ENCODE data around the gene THRB. TPM values are rescaled to one million over a fixed set of nuclear protein-coding genes. Genes with fewer than 3 reads are reported as not detected.

The THRB gene
- total RNA-seq, 1 experiment from 2014 or later, result not detected

DNA sequence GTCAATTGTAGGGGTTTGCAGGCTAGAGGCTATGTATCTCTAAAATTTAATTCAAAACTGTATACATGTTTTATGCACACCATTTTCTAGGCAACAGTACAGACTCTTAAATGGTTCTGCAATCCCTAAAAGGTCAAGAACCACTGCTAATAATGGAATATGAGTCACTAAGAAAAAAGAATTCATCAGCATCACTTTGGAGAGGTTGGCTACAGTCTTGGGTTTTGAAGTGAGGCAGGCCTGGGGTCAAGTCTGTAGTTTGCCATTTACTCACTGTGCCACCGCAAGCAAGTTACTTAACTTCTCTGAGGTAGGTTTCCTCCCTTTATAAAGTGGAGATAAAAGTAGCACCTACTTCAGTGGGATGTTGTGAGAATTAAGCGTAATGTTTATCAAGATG, 33.7 kb downstream of the THRB start:
- no peaks in the 10 kb centered on the region for H3K9me2 ChIP-seq (replicated peaks; ENCODE audit: insufficient read depth, low read length)
- no peaks in the 10 kb centered on the region for H3K4me1 ChIP-seq (ENCODE audit: low read length)
- H3K4me3 ChIP-seq (ENCODE audit: low read length), result no peak overlapping the region
- no peaks in the 10 kb centered on the region for H4K20me1 ChIP-seq (ENCODE audit: insufficient read depth, low read depth, low read length)
- no peak for DNase-seq
- no peak overlapping the region for H2AFZ ChIP-seq (ENCODE audit: low read length)
- H3K9me3 ChIP-seq (ENCODE audit: low read length), result no peaks in the 10 kb centered on the region
- H3K27me3 ChIP-seq (ENCODE audit: low read length), result no peaks in the 10 kb centered on the region
- no peak overlapping the region for H3K9ac ChIP-seq (ENCODE audit: low read length)
- no peak overlapping the region for H3K27ac ChIP-seq (ENCODE audit: low read length)
- H3K4me2 ChIP-seq (ENCODE audit: low read depth, low read length, poor library complexity, severe bottlenecking), result no peak overlapping the region
- H3K36me3 ChIP-seq (ENCODE audit: insufficient read depth, low read length), result no peaks in the 10 kb centered on the region
- H3K79me2 ChIP-seq (ENCODE audit: low read length), result no peaks in the 10 kb centered on the region

DNA sequence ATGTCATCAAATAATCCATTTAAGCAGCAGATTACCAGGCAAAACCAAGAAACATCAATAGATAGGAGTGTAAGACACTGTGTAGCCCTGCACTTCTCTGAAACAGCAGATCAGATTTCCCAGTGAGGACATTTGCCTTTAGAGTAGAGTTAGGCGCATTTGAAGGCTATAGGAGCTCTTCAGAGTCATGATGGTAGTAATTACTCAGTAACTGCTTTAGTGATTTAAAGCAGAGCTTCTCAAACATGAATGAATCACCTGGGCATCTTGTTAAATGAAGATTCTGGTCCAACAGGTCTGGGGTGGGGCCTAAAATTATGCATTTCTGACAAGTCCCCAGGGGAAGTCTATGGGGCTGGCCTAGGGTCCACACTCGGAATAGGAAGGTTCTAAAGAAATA, 36.9 kb downstream of the THRB start:
- Histone ChIP-seq H3K9ac (ENCODE audit: low read length) (no peak overlapping the region), H3K9me3 (ENCODE audit: low read length) (no peaks in the 10 kb centered on the region), H3K4me1 (ENCODE audit: low read length) (no peaks in the 10 kb centered on the region), H3K4me3 (ENCODE audit: low read length) (no peak overlapping the region), H4K20me1 (ENCODE audit: insufficient read depth, low read depth, low read length) (no peaks in the 10 kb centered on the region), H3K27ac (ENCODE audit: low read length) (no peak overlapping the region), H3K36me3 (ENCODE audit: insufficient read depth, low read length) (no peaks in the 10 kb centered on the region), H3K79me2 (ENCODE audit: low read length) (no peaks in the 10 kb centered on the region), H3K27me3 (ENCODE audit: low read length) (no peaks in the 10 kb centered on the region), H3K4me2 (ENCODE audit: low read depth, low read length, poor library complexity, severe bottlenecking) (no peak overlapping the region), H3K9me2 (replicated peaks; ENCODE audit: insufficient read depth, low read length) (no peaks in the 10 kb centered on the region), H2AFZ (ENCODE audit: low read length) (no peak overlapping the region)
- no peak for DNase-seq

- no peaks in the 10 kb centered on the region for H4K20me1 ChIP-seq (ENCODE audit: insufficient read depth, low read depth, low read length)
- H2AFZ ChIP-seq (ENCODE audit: low read length), result no peak overlapping the region
- no peaks in the 10 kb centered on the region for H3K4me1 ChIP-seq (ENCODE audit: low read length)
- H3K36me3 ChIP-seq (ENCODE audit: insufficient read depth, low read length), result no peaks in the 10 kb centered on the region
- no peaks in the 10 kb centered on the region for H3K9me2 ChIP-seq (replicated peaks; ENCODE audit: insufficient read depth, low read length)
- no peaks in the 10 kb centered on the region for H3K79me2 ChIP-seq (ENCODE audit: low read length)
- H3K4me2 ChIP-seq (ENCODE audit: low read depth, low read length, poor library complexity, severe bottlenecking), result no peak overlapping the region
- no peaks in the 10 kb centered on the region for H3K9me3 ChIP-seq (ENCODE audit: low read length)
- no peak overlapping the region for H3K4me3 ChIP-seq (ENCODE audit: low read length)
- H3K9ac ChIP-seq (ENCODE audit: low read length), result no peak overlapping the region
- H3K27me3 ChIP-seq (ENCODE audit: low read length), result no peaks in the 10 kb centered on the region
- no peak for DNase-seq
- H3K27ac ChIP-seq (ENCODE audit: low read length), result no peak overlapping the region
These were observed 39.8 kb downstream of the THRB start for GRCh38 chr3:24454856-24455255.

DNA sequence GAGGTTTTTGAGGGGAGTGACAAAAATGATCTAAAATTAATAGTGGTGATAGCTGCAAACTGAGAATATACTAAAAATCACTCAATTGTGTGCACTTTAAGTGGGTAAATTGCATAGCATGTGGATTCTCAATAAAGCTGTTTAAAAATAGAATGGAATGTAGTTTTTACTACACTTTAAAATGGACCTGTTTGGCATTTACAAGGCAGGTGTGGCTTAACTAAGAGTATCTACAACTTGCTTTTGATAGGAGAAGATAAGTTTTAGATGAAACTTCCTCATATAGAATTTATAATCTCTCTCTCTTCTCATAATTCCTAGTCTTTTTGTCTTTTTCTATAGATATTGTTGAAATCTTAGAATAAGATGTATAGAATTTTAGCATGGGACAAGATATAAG, 40.3 kb downstream of the THRB start:
- Histone ChIP-seq H3K9ac (ENCODE audit: low read length) (no peak overlapping the region), H3K9me3 (ENCODE audit: low read length) (no peaks in the 10 kb centered on the region), H3K4me1 (ENCODE audit: low read length) (no peaks in the 10 kb centered on the region), H3K27ac (ENCODE audit: low read length) (no peak overlapping the region), H3K36me3 (ENCODE audit: insufficient read depth, low read length) (no peaks in the 10 kb centered on the region), H4K20me1 (ENCODE audit: insufficient read depth, low read depth, low read length) (no peaks in the 10 kb centered on the region), H3K4me2 (ENCODE audit: low read depth, low read length, poor library complexity, severe bottlenecking) (no peak overlapping the region), H3K4me3 (ENCODE audit: low read length) (no peak overlapping the region), H3K27me3 (ENCODE audit: low read length) (no peaks in the 10 kb centered on the region), H3K9me2 (replicated peaks; ENCODE audit: insufficient read depth, low read length) (no peaks in the 10 kb centered on the region), H3K79me2 (ENCODE audit: low read length) (no peaks in the 10 kb centered on the region), H2AFZ (ENCODE audit: low read length) (no peak overlapping the region)
- DNase-seq, result no peak

GRCh38 chr3:24451461-24452099, 43.1 kb downstream of the THRB start:
- H3K27me3 ChIP-seq (ENCODE audit: low read length), result no peaks in the 10 kb centered on the region
- H3K4me3 ChIP-seq (ENCODE audit: low read length), result no peak overlapping the region
- H3K79me2 ChIP-seq (ENCODE audit: low read length), result no peaks in the 10 kb centered on the region
- H3K4me1 ChIP-seq (ENCODE audit: low read length), result no peaks in the 10 kb centered on the region
- no peaks in the 10 kb centered on the region for H4K20me1 ChIP-seq (ENCODE audit: insufficient read depth, low read depth, low read length)
- no peak overlapping the region for H2AFZ ChIP-seq (ENCODE audit: low read length)
- no peak overlapping the region for H3K9ac ChIP-seq (ENCODE audit: low read length)
- H3K9me2 ChIP-seq (replicated peaks; ENCODE audit: insufficient read depth, low read length), result no peaks in the 10 kb centered on the region
- no peaks in the 10 kb centered on the region for H3K36me3 ChIP-seq (ENCODE audit: insufficient read depth, low read length)
- no peak overlapping the region for H3K4me2 ChIP-seq (ENCODE audit: low read depth, low read length, poor library complexity, severe bottlenecking)
- H3K27ac ChIP-seq (ENCODE audit: low read length), result no peak overlapping the region
- DNase-seq, result no peak
- no peaks in the 10 kb centered on the region for H3K9me3 ChIP-seq (ENCODE audit: low read length)

GRCh38 chr3:24450160-24450907, 44.3 kb downstream of the THRB start:
- Histone ChIP-seq H3K4me2 (ENCODE audit: low read depth, low read length, poor library complexity, severe bottlenecking) (no peak overlapping the region), H3K9ac (ENCODE audit: low read length) (no peak overlapping the region), H3K36me3 (ENCODE audit: insufficient read depth, low read length) (no peaks in the 10 kb centered on the region), H3K4me3 (ENCODE audit: low read length) (no peak overlapping the region), H4K20me1 (ENCODE audit: insufficient read depth, low read depth, low read length) (no peaks in the 10 kb centered on the region), H3K9me2 (replicated peaks; ENCODE audit: insufficient read depth, low read length) (no peaks in the 10 kb centered on the region), H3K27me3 (ENCODE audit: low read length) (no peaks in the 10 kb centered on the region), H3K79me2 (ENCODE audit: low read length) (no peaks in the 10 kb centered on the region), H3K9me3 (ENCODE audit: low read length) (no peaks in the 10 kb centered on the region), H3K4me1 (ENCODE audit: low read length) (no peaks in the 10 kb centered on the region), H3K27ac (ENCODE audit: low read length) (no peak overlapping the region), H2AFZ (ENCODE audit: low read length) (no peak overlapping the region)
- DNase-seq, result no peak

GRCh38 chr3:24447836-24448235, 46.8 kb downstream of the THRB start:
- no peaks in the 10 kb centered on the region for H4K20me1 ChIP-seq (ENCODE audit: insufficient read depth, low read depth, low read length)
- no peak for DNase-seq
- no peaks in the 10 kb centered on the region for H3K36me3 ChIP-seq (ENCODE audit: insufficient read depth, low read length)
- no peaks in the 10 kb centered on the region for H3K79me2 ChIP-seq (ENCODE audit: low read length)
- no peak overlapping the region for H3K27ac ChIP-seq (ENCODE audit: low read length)
- no peak overlapping the region for H3K4me2 ChIP-seq (ENCODE audit: low read depth, low read length, poor library complexity, severe bottlenecking)
- no peaks in the 10 kb centered on the region for H3K27me3 ChIP-seq (ENCODE audit: low read length)
- no peaks in the 10 kb centered on the region for H3K9me2 ChIP-seq (replicated peaks; ENCODE audit: insufficient read depth, low read length)
- H2AFZ ChIP-seq (ENCODE audit: low read length), result no peak overlapping the region
- no peak overlapping the region for H3K4me3 ChIP-seq (ENCODE audit: low read length)
- H3K9ac ChIP-seq (ENCODE audit: low read length), result no peak overlapping the region
- no peaks in the 10 kb centered on the region for H3K4me1 ChIP-seq (ENCODE audit: low read length)
- H3K9me3 ChIP-seq (ENCODE audit: low read length), result no peaks in the 10 kb centered on the region

DNA sequence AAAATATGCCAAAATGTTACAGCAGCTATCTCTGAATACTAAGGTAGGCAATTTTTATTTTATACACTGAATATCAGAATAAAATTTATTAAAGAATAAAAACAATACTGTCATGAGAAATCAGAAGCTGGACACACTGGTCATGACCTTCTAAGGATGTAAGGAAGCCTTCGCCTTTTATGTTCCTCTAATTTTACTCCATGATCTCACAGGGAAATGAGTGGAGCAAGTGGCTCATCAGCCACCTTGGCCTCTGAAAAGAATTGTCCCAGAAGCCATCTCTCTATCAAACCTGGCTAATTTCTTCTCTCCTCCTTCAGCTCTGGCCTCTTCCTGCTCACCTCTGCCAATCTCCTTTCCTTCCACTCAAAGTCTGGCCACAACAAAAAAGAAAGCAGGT, 48.6 kb downstream of the THRB start:
- no peak overlapping the region for H2AFZ ChIP-seq (ENCODE audit: low read length)
- no peak overlapping the region for H3K9ac ChIP-seq (ENCODE audit: low read length)
- H3K4me3 ChIP-seq (ENCODE audit: low read length), result no peak overlapping the region
- H3K27ac ChIP-seq (ENCODE audit: low read length), result no peak overlapping the region
- H3K79me2 ChIP-seq (ENCODE audit: low read length), result no peaks in the 10 kb centered on the region
- H3K9me2 ChIP-seq (replicated peaks; ENCODE audit: insufficient read depth, low read length), result no peaks in the 10 kb centered on the region
- H3K9me3 ChIP-seq (ENCODE audit: low read length), result no peaks in the 10 kb centered on the region
- H3K4me1 ChIP-seq (ENCODE audit: low read length), result no peaks in the 10 kb centered on the region
- H3K4me2 ChIP-seq (ENCODE audit: low read depth, low read length, poor library complexity, severe bottlenecking), result no peak overlapping the region
- no peaks in the 10 kb centered on the region for H3K36me3 ChIP-seq (ENCODE audit: insufficient read depth, low read length)
- no peaks in the 10 kb centered on the region for H4K20me1 ChIP-seq (ENCODE audit: insufficient read depth, low read depth, low read length)
- H3K27me3 ChIP-seq (ENCODE audit: low read length), result no peaks in the 10 kb centered on the region
- no peak for DNase-seq

Measured in Karpas-422 (cell line).